Right lobe of liver (tissue), 4 donors: ENCODE data around the gene CYB5RL.

Experiments used
- CTCF ChIP-seq, 4 donors: fragments of 200-600 bp in 3 of 4; fragments of 450-650 bp in 1 of 4; IDR thresholded peaks; one replicate each; pipeline versions ENCODE4 v1.5.1 to v1.8.0; 2016 to 2022; ENCODE audit warnings: antibody characterized with exemption in 4 of 4, mild to moderate bottlenecking in 2 of 4
- POLR2A ChIP-seq: fragments of 450-650 bp; IDR thresholded peaks from one replicate; pipeline ENCODE4 v1.6.1; 2017; ENCODE audit warnings: antibody characterized with exemption, mild to moderate bottlenecking
- donor health status: DM: no; HTN: no; CAD: no.
- donor health status: DM: no; HTN: no; CAD: no.
- donor health status: DM: no; HTN: yes; CAD: no.

GRCh38 chr1:54180701-54181360 is 19.0 kb downstream of the CYB5RL start:
- TF ChIP-seq POLR2A (no peak), CTCF (IDR thresholded peaks at IDR 0.05) (no peak)
